K562 (cell line): Measurements from ENCODE around the gene HOTAIR. TPM values are rescaled to one million over a fixed set of nuclear protein-coding genes. Genes with fewer than 3 reads are reported as not detected.

Experiments
- ATAC-seq: fragments of 200-7000 bp; cut with Tn5 transposase; 3 replicates; pipeline ENCODE4 v1.9.1; 2020; ENCODE audit warnings: moderate library complexity
- BruUV-seq: library from RNA; stranded (reverse); fragments of 400-500 nt; replicated peaks from 2 replicates; lab custom pipeline; 2021; lab: Mats Ljungman, UMichigan
- CTCF ChIA-PET: fragments of 300-600 bp; formaldehyde crosslinking; extraction: SDS; loops from one replicate; lab custom pipeline; 2021; ENCODE audit warnings: low intra/inter-chr PET ratio; lab: Yijun Ruan, JAX
- POLR2A ChIA-PET: fragments of 300-600, 350-650 bp; sonication (Branson Sonifier 250); formaldehyde crosslinking; extraction: SDS; loops from one replicate; lab custom pipeline; 2021; ENCODE audit warnings: antibody characterized with exemption, inconsistent platforms; lab: Yijun Ruan, JAX
- DNase-seq, 4 experiments: peaks; one replicate each; pipeline versions ENCODE4 v3.0.0 to v3.0.0-alpha.2; 2011 to 2018; ENCODE audit warnings: low spot score in 3 of 4, mixed read lengths in 3 of 4; ENCODE audit errors: extremely low read depth in 1 of 4
- FAIRE-seq: peaks from 2 replicates; lab custom pipeline; 2011; peaks lifted over from hg19 to GRCh38; lab: Jason Lieb, UNC
- H2AFZ ChIP-seq: 2 replicates; pipeline ENCODE4 v1.6.0; 2011; ENCODE audit warnings: low read depth, low read length, control low read depth, inconsistent platforms
- H3K27ac ChIP-seq: fragments of 200-600 bp; 3 replicates; pipeline ENCODE4 v1.8.0; 2011; ENCODE audit warnings: low read depth, mild to moderate bottlenecking, control low read depth, inconsistent platforms, low read length, moderate library complexity, mixed read lengths; ENCODE audit errors: extremely low read depth
- H3K27me3 ChIP-seq, 2 experiments: fragments of 300-600 bp in 1 of 2; 2 replicates in 1 of 2; 3 replicates in 1 of 2; pipeline versions ENCODE4 v1.6.0 to v1.8.0; 2011; ENCODE audit warnings: inconsistent platforms in 2 of 2, low read length in 2 of 2, mild to moderate bottlenecking in 1 of 2, mixed read lengths in 1 of 2, moderate library complexity in 1 of 2; ENCODE audit not compliant: control insufficient read depth in 2 of 2, insufficient read depth in 2 of 2
- H3K36me3 ChIP-seq: fragments of 300-600 bp; 3 replicates; pipeline ENCODE4 v1.8.0; 2011; ENCODE audit warnings: mild to moderate bottlenecking, low read length, inconsistent platforms; ENCODE audit not compliant: control insufficient read depth, insufficient read depth
- H3K4me1 ChIP-seq, 2 experiments: fragments of 200-600 bp in 1 of 2; replicated peaks in 1 of 2; 2 replicates in 1 of 2; 3 replicates in 1 of 2; pipeline versions ENCODE4 v1.5.1 to v1.8.0; 2011; ENCODE audit warnings: inconsistent platforms in 2 of 2, low read length in 2 of 2, mild to moderate bottlenecking in 1 of 2, mixed read lengths in 1 of 2, moderate library complexity in 1 of 2; ENCODE audit not compliant: control insufficient read depth in 2 of 2, insufficient read depth in 2 of 2
- H3K4me2 ChIP-seq: 2 replicates; pipeline ENCODE4 v1.6.1; 2011; ENCODE audit warnings: low read length, control low read depth, inconsistent platforms, mixed read lengths; ENCODE audit not compliant: insufficient read depth
- H3K4me3 ChIP-seq: fragments of 200-600 bp; sonication (generic), shearing (Covaris generic); 2 replicates; pipeline ENCODE4 v1.5.1; 2016; ENCODE audit warnings: control low read depth, inconsistent platforms
- H3K79me2 ChIP-seq: fragments of 200-600 bp; 3 replicates; pipeline ENCODE4 v1.8.0; 2011; ENCODE audit warnings: low read length, inconsistent platforms; ENCODE audit not compliant: control insufficient read depth, insufficient read depth
- H3K9ac ChIP-seq, 2 experiments: 2 replicates each; pipeline versions ENCODE4 v1.6.0 to v1.6.1; 2011; ENCODE audit warnings: low read depth in 2 of 2, low read length in 2 of 2, control low read depth in 1 of 2, inconsistent platforms in 1 of 2, mild to moderate bottlenecking in 1 of 2, mixed read lengths in 1 of 2; ENCODE audit not compliant: insufficient read depth in 1 of 2
- H3K9me1 ChIP-seq: one replicate; pipeline ENCODE4 v1.6.0; 2011; ENCODE audit warnings: inconsistent platforms, mild to moderate bottlenecking, low read length, moderate library complexity; ENCODE audit not compliant: control insufficient read depth, insufficient read depth
- H3K9me3 ChIP-seq: replicated peaks from 2 replicates; pipeline ENCODE4 v1.5.1; 2011; ENCODE audit warnings: low read depth, low read length, inconsistent platforms; ENCODE audit not compliant: control insufficient read depth, insufficient read depth
- H4K20me1 ChIP-seq: replicated peaks from 2 replicates; pipeline ENCODE4 v1.6.1; 2011; ENCODE audit warnings: low read length, inconsistent platforms, mixed read lengths; ENCODE audit not compliant: control insufficient read depth, insufficient read depth
- CSDE1 ChIP-seq, 2 experiments: fragments of 450-650 bp; IDR thresholded peaks; 2 replicates each; pipeline ENCODE4 v1.6.1; 2016; ENCODE audit warnings: mild to moderate bottlenecking in 1 of 2
- ERF ChIP-seq: fragments of 450-650 bp; formaldehyde crosslinking; IDR thresholded peaks from 2 replicates; pipeline ENCODE4 v1.4.0; 2020; ENCODE audit warnings: mild to moderate bottlenecking, mixed read lengths
- JUNB ChIP-seq: fragments of 450-650 bp; formaldehyde crosslinking; conservative IDR thresholded peaks from 2 replicates; pipeline ENCODE4 v1.4.0; 2020; ENCODE audit warnings: mild to moderate bottlenecking
- RBM25 ChIP-seq: fragments of 200-400 bp; formaldehyde crosslinking; IDR thresholded peaks from 2 replicates; pipeline ENCODE4 v1.6.1; 2018; ENCODE audit warnings: low read length, low read depth, moderate library complexity; ENCODE audit not compliant: severe bottlenecking
- ZNF146 ChIP-seq: IDR thresholded peaks from one replicate; pipeline ENCODE4 v1.6.1; 2018; ENCODE audit warnings: missing compliant biosample characterization; ENCODE audit not compliant: unreplicated experiment
- ZNF197 ChIP-seq: fragments of 200-800 bp; sonication (Bioruptor generic); IDR thresholded peaks from 2 replicates; pipeline ENCODE4 v1.6.1; 2016; ENCODE audit warnings: low read depth, missing genetic modification characterization, missing compliant biosample characterization
- ZNF212 ChIP-seq: fragments of 450-650 bp; formaldehyde crosslinking; IDR thresholded peaks from 2 replicates; pipeline ENCODE4 v1.4.0; 2020; ENCODE audit warnings: mild to moderate bottlenecking
- ZNF354B ChIP-seq: fragments of 250-450 bp; sonication (Bioruptor Pico); IDR thresholded peaks from 2 replicates; pipeline ENCODE4 v1.4.0; 2020
- WGBS: fragments of 100-300 bp; shearing (Covaris generic); methylation state at CpG from one replicate; pipeline ENCODE4 v1.1.6; 2016; ENCODE audit warnings: low coverage, mixed read lengths; ENCODE audit not compliant: insufficient coverage; ENCODE audit errors: missing lambda C conversion rate; 5-methylcytosine and 5-hydroxymethylcytosine counted together
- in situ Hi-C: fragments of 300-500 bp; cut with MboI; formaldehyde crosslinking; loops from 4 replicates; pipeline ENCODE4 v1.15.0; 2018; ENCODE audit warnings: inconsistent platforms, mixed read lengths
- intact Hi-C: fragments of 100-400 bp; cut with micrococcal nuclease; formaldehyde crosslinking; loops from 2 replicates; pipeline ENCODE4 v1.14.2; 2022
- polyA plus RNA-seq, 8 experiments: library from polyadenylated mRNA; depleted of rRNA in 4 of 8; stranded (reverse) in 5 of 8; unstranded in 3 of 8; fragments of >200 nt; fragmentation: Nextera tagmentation in 2 of 8; fragmentation: Illumina TruSeq in 1 of 8; extraction: Ambion mirVana in 2 of 8; extraction: Trizol in 1 of 8; gene quantifications; 2 replicates each; pipeline versions ENCODE4 v1.2.1 to v1.2.3, GENCODE V29; 2011 to 2014; ENCODE audit warnings: inconsistent platforms in 1 of 8, missing spikeins in 1 of 8
- total RNA-seq, 7 experiments: library from RNA; depleted of rRNA in 6 of 7; stranded (reverse); fragments of >200 nt in 6 of 7; fragmentation: Illumina TruSeq in 2 of 7; extraction: Trizol in 2 of 7; gene quantifications; 2 replicates each; pipeline versions ENCODE4 v1.2.1 to v1.2.3, GENCODE V29; 2011 to 2021; ENCODE audit warnings: low replicate concordance in 1 of 7
- TF ChIP-seq, protein P1 (sequence below): fragments of 450-650 bp; conservative IDR thresholded peaks from 2 replicates; pipeline ENCODE4 v1.6.1; 2016; ENCODE audit warnings: missing genetic modification characterization, low read depth, mild to moderate bottlenecking, control low read depth, missing compliant biosample characterization

Gene HOTAIR
- total and polyA plus RNA-seq, 9 of the 15 experiments (the other 6 are each of a cell fraction or from before 2014, with no cell fraction given) = 0.04 TPM; not detected in 8

DNA sequence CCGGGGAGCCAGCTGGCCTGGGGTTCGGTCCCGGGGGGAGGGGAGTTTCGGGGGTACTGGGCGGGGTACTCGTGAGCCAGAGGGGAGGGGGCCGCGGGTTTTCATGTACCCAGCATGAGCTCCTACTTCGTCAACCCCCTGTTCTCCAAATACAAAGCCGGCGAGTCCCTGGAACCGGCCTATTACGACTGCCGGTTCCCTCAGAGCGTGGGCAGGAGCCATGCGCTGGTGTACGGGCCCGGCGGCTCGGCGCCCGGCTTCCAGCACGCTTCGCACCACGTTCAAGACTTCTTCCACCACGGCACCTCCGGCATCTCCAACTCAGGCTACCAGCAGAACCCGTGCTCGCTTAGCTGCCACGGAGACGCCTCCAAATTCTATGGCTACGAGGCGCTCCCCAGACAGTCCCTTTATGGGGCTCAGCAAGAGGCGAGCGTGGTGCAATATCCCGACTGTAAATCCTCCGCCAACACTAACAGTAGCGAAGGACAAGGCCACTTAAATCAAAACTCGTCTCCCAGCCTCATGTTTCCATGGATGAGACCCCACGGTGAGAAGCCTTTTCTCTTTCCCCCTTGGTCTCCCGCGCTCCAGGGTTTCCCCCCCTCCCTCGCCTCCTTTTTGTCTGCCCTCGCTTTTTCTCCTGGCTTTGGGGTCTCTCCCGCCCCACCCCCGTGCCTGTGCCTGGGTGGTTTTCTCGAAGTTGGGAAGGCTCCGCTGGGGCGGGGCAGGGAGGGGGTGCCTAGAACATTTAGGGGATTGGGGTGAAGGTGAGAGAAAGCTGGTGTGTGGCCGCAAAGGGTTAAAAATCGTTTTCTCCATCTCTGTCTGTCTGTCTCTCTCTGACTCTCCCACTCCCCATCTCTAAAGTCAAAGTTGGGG is 34.7 kb upstream of the HOTAIR start:
- in situ Hi-C loops = no loop called here

More for the DNA sequence above, 34.7 kb upstream of the HOTAIR start:
- Histone ChIP-seq H3K4me3 (no peak overlapping the region), H3K27me3 (no peaks in the 10 kb centered on the region), H3K9me3 (no peaks in the 10 kb centered on the region), H3K9ac (no peak overlapping the region), H3K9me1 (no peaks in the 10 kb centered on the region), H3K4me1 (peaks cover 14 to 29% of the 10 kb centered on the region in 2 experiments), H4K20me1 (no peaks in the 10 kb centered on the region; the same call in 1 of the 2 replicates), H3K36me3 (no peaks in the 10 kb centered on the region), H3K79me2 (no peaks in the 10 kb centered on the region; the same call in 2 of the 3 replicates), H3K4me2 (no peak overlapping the region), H3K27ac (no peak overlapping the region)
- intact Hi-C loops = loop anchor here (10.0 kb wide), 1 partner anchor 285 kb away; no protein-coding TSS in a partner anchor
- WGBS = 87% methylated on average over 25 of the region's 51 CpGs
- DNase-seq (no peak), FAIRE-seq (no peak), ATAC-seq (no peak)
- CTCF ChIA-PET = no interaction called here
- TF ChIP-seq CSDE1 (IDR thresholded peaks at IDR 0.05) (no peak), ZNF212 (CRISPR knock-in tag) (no peak), ZNF197 (no peak), JUNB (CRISPR knock-in tag) (no peak), ERF (CRISPR knock-in tag) (no peak), RBM25 (no peak), ZNF354B (no peak), ZNF146 (CRISPR knock-in tag) (no peak)
- TF ChIP-seq, protein P1, sequence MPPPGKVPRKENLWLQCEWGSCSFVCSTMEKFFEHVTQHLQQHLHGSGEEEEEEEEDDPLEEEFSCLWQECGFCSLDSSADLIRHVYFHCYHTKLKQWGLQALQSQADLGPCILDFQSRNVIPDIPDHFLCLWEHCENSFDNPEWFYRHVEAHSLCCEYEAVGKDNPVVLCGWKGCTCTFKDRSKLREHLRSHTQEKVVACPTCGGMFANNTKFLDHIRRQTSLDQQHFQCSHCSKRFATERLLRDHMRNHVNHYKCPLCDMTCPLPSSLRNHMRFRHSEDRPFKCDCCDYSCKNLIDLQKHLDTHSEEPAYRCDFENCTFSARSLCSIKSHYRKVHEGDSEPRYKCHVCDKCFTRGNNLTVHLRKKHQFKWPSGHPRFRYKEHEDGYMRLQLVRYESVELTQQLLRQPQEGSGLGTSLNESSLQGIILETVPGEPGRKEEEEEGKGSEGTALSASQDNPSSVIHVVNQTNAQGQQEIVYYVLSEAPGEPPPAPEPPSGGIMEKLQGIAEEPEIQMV (tag) = no peak
- TF ChIP-seq, all 486 proteins: peak for 0
- POLR2A ChIA-PET = interaction anchor here (0.6 to 1.5 kb wide), 3 partner anchors 8 to 721 kb away, joined by 3 to 8 read pairs (median 4); no protein-coding TSS in a partner anchor
- H2AFZ ChIP-seq = no peak overlapping the region
- no TSS peak for BruUV-seq
